GM23338 (cell line): ENCODE measurements around the gene RPS2.

Experiments
- POLR2AphosphoS5 ChIP-seq: IDR thresholded peaks from 2 replicates; pipeline ENCODE4 v1.6.1; 2016; ENCODE audit warnings: antibody characterized with exemption, low read depth
- TF ChIP-seq, protein P1 (sequence below), 2 experiments: fragments of 200-600 bp in 1 of 2; sonication (generic) in 1 of 2; conservative IDR thresholded peaks; 2 replicates each; pipeline versions ENCODE4 v1.5.1 to v1.6.1; 2016 to 2017; ENCODE audit warnings: antibody characterized with exemption in 2 of 2, low read depth in 2 of 2, mild to moderate bottlenecking in 2 of 2, moderate library complexity in 1 of 2

- TF ChIP-seq, protein P1, sequence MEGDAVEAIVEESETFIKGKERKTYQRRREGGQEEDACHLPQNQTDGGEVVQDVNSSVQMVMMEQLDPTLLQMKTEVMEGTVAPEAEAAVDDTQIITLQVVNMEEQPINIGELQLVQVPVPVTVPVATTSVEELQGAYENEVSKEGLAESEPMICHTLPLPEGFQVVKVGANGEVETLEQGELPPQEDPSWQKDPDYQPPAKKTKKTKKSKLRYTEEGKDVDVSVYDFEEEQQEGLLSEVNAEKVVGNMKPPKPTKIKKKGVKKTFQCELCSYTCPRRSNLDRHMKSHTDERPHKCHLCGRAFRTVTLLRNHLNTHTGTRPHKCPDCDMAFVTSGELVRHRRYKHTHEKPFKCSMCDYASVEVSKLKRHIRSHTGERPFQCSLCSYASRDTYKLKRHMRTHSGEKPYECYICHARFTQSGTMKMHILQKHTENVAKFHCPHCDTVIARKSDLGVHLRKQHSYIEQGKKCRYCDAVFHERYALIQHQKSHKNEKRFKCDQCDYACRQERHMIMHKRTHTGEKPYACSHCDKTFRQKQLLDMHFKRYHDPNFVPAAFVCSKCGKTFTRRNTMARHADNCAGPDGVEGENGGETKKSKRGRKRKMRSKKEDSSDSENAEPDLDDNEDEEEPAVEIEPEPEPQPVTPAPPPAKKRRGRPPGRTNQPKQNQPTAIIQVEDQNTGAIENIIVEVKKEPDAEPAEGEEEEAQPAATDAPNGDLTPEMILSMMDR (conservative IDR thresholded peaks at IDR 0.05; ENCODE audit: low read depth in 2 of 2): peak; percentile 57 to 94
- TF ChIP-seq POLR2AphosphoS5: no peak; the same call in 1 of the 2 replicates
Observed at GRCh38 chr16:1929578-1930337, 34.9 kb downstream of the RPS2 start.
